Natural killer cell treated with Interleukin-12 subunit alpha and Interleukin-12 subunit beta and Interleukin-15 and Interleukin-18, amount 100 ng/mL, for 72 hours (primary cell): ENCODE results near the gene TEKT1. TPM values are rescaled to one million over a fixed set of nuclear protein-coding genes. Genes with fewer than 3 reads are reported as not detected.
"Not testable (repeated sequence)": the region's sequence is repeated elsewhere in the genome, so short reads cannot be mapped to it uniquely, and the experiment has no call there.

ENCODE experiments used
- ATAC-seq, 2 donors: fragments of 150-1000 bp; cut with Tn5 transposase in 1 of 2; sonication (Bioruptor Pico), chemical (Tn5 transposase) in 1 of 2; 2 replicates each; pipeline ENCODE4 v1.10.0; 2021
- DNase-seq: peaks from one replicate; pipeline ENCODE4 v3.0.0; 2022; ENCODE audit warnings: low spot score
- H3K27ac Mint-ChIP-seq, 2 donors: 1 replicate in 1 of 2; 2 replicates in 1 of 2; pipeline ENCODE4 v1.8.0; 2022; ENCODE audit warnings: mixed read lengths in 2 of 2, mild to moderate bottlenecking in 1 of 2, moderate library complexity in 1 of 2
- H3K27me3 Mint-ChIP-seq, 2 donors: 1 replicate in 1 of 2; 2 replicates in 1 of 2; pipeline ENCODE4 v1.8.0; 2022; ENCODE audit warnings: mixed read lengths in 2 of 2
- H3K36me3 Mint-ChIP-seq: one replicate; pipeline ENCODE4 v1.8.0; 2022; ENCODE audit warnings: mixed read lengths
- H3K4me1 Mint-ChIP-seq, 2 donors: 1 replicate in 1 of 2; 2 replicates in 1 of 2; pipeline ENCODE4 v1.8.0; 2022; ENCODE audit warnings: low read depth in 2 of 2, mixed read lengths in 2 of 2, mild to moderate bottlenecking in 1 of 2
- H3K4me3 Mint-ChIP-seq: one replicate; pipeline ENCODE4 v1.8.0; 2022; ENCODE audit warnings: mixed read lengths
- H3K9me3 Mint-ChIP-seq: 2 replicates; pipeline ENCODE4 v1.8.0; 2022; ENCODE audit warnings: mixed read lengths
- total RNA-seq, 2 donors: library from RNA; stranded (reverse); gene quantifications; one replicate each; pipeline ENCODE4 v1.2.3, GENCODE V29; 2022

The TEKT1 gene
- total RNA-seq = not detected

DNA sequence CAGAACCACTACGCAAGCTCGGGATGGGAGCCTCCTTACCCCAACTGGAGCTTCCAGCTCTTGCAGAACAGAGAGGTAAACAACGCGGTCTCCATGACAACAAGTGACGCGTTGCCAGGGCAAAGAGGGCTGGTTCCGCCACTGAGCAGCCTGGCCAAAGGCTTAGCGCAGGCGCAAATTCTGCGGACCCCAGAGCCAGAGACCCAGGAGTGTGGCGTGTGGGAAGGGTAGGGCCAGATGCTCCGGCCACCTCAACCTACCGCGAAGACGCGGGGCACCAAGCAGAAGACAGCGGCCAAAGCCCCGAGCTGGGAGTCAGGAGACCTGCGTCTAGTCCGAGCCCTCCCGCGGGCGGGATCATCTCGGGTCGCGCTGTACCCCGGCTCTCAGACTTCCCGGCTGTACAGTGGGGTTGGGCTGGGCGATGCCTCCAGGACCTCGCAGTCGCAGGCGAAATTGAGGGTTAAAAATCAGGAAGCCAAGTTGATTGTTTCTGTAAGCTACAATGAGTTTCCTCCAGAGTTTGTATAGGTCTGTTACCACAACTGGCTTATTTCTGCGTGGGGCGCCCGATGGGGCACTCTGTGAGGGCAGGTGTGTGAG is at the start of gene TEKT1:
Gene TEKT1 (minus strand): TSS at position 69 of the 603 bp plus-strand sequence. CDS start 1,353 bp downstream, outside the sequence.
- Mint-ChIP-seq H3K4me1 (peaks cover 7 to 10% of the 10 kb centered on the region in 2 donors), H3K27me3 (peaks cover 38 to 64% of the 10 kb centered on the region in 2 donors), H3K9me3 (no peaks in the 10 kb centered on the region), H3K36me3 (no peaks in the 10 kb centered on the region), H3K4me3 (peak within 1 kb of the TSS; percentile 80), H3K27ac (no peak within 1 kb of the TSS)
- DNase-seq (peak; percentile 62), ATAC-seq (peak; percentile 85 to 87)

DNA sequence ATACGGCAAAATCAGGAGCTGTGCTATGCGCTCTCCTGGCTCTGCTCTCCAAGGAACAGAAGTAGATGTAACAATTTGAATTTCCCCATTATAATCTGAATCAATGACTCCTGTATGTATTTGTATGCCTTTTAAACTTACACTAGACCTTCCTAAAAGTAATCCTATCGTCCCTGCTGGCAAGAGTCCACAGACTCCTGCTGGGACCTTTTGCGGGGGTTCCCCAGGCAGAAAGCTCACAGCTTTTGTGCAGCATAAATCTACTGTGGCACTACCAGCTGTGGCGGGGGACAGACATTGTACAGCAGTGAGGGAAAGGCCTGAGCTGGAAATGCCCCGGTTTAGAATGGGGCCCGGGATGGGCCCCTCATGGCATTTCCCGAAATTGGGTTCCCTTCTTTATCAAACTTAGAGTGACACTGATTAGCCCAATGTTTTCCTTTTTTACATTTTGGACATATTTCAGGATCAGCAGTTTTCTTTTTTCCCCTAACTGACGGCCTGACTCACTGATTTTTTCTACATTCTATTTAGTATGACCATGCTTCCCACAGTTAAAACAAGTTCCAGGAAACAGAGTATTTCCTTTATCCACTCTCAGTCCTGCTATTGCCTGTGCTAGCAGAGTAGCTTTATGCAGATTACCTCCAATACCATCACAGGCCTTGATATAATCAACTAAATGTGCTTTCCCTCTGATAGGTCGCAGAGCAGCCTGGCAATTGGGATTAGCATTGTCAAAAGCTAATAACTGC is 47.9 kb upstream of the TEKT1 start:
- H3K27me3 Mint-ChIP-seq = peaks cover 27 to 33% of the 10 kb centered on the region in 2 donors
- not testable (repeated sequence) for H3K4me1 Mint-ChIP-seq, DNase-seq, H3K27ac Mint-ChIP-seq, H3K9me3 Mint-ChIP-seq, H3K4me3 Mint-ChIP-seq, ATAC-seq
- peaks cover 12% of the 10 kb centered on the region for H3K36me3 Mint-ChIP-seq

DNA sequence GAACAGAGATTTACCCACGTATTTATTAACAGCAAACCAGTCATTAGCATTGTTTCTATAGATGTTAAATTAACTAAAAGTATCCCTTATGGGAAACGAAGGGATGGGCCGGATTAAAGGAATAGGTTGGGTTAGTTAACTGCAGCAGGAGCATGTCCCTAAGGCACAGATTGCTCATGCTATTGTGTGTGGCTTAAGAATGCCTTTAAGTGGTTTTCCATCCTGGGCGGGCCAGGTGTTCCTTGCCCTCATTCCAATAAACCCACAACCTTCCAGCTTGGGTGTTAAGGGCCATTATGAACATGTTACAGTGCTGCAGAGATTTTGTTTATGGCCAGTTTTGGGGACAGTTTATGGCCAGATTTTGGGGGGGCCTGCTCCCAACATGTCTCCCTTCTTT is 43.7 kb upstream of the TEKT1 start:
- not testable (repeated sequence) for DNase-seq, H3K27ac Mint-ChIP-seq, H3K4me1 Mint-ChIP-seq, H3K9me3 Mint-ChIP-seq, ATAC-seq, H3K4me3 Mint-ChIP-seq, H3K36me3 Mint-ChIP-seq
- H3K27me3 Mint-ChIP-seq = peaks cover 18 to 29% of the 10 kb centered on the region in 2 donors

DNA sequence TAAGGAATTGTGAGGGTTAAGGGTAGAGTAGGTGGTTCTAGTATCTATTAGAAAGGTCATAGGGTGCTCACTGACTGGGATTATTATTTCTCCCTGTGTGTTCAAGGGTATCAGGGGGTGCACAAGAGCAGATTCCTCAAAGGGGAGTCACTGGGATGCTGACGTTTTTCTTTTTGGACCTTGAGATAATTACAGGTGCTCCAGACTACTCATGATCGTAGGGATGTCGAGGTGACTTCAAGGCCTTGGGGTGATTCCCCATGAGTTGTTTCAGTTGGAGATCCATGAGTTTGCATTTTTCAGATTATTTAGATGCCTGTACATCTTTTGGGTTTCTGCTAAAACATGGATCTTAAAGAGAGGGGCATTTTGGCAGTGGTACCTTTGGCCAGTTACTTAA is 41.4 kb upstream of the TEKT1 start:
- H3K4me3 Mint-ChIP-seq = no peak overlapping the region
- no peaks in the 10 kb centered on the region for H3K4me1 Mint-ChIP-seq
- no peaks in the 10 kb centered on the region for H3K9me3 Mint-ChIP-seq
- H3K36me3 Mint-ChIP-seq = no peaks in the 10 kb centered on the region
- no peak overlapping the region for H3K27ac Mint-ChIP-seq
- H3K27me3 Mint-ChIP-seq = peaks cover 11 to 24% of the 10 kb centered on the region in 2 donors
- ATAC-seq (no peak), DNase-seq (no peak)

DNA sequence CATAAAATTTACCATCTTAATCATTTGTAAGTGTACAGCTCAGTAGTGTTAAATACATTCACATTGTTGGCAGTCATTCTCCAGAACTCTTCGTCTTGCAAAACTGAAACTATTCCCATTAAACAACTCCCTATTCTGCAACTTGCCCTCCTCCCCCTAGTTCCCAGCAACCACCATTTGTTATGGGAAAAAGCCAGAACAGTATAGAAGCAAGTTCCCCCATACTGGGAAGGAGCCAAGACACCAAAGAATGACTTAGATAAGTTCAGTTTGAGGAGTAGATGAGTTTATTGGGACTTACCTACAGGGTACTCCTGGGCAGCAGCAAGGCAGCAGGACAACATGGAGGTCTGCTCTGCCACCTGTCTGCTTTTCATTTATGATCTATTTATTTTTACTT is 39.3 kb upstream of the TEKT1 start:
- Mint-ChIP-seq H3K36me3 (no peaks in the 10 kb centered on the region), H3K4me3 (no peak overlapping the region), H3K27ac (no peak overlapping the region), H3K27me3 (peaks cover 6 to 14% of the 10 kb centered on the region in 2 donors), H3K9me3 (no peaks in the 10 kb centered on the region), H3K4me1 (no peaks in the 10 kb centered on the region)
- no peak for DNase-seq
- ATAC-seq = no peak

DNA sequence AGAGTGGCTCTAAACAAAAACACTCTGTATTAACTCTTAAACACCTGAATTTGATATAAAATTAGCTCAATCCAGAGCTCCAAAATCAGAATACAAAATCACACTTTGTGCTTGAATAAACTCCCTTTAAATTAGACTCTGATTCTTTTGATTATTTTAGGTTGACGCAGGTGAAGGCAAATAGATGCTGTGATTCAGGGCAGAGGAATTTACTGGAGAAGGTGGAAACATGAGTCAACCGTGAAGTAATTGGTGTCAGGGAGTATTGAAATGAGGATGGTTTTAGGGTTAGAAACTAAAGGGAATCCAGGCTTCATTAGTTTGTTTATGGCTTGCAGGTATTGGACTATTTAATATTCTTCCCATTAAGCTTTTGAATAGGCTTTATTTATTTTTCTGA is 37.1 kb upstream of the TEKT1 start:
- DNase-seq = no peak
- ATAC-seq = no peak
- H3K27ac Mint-ChIP-seq = no peak overlapping the region
- H3K36me3 Mint-ChIP-seq = no peaks in the 10 kb centered on the region
- H3K27me3 Mint-ChIP-seq = peaks cover 16% of the 10 kb centered on the region in 2 donors
- H3K4me1 Mint-ChIP-seq = no peaks in the 10 kb centered on the region
- H3K9me3 Mint-ChIP-seq = no peaks in the 10 kb centered on the region
- no peak overlapping the region for H3K4me3 Mint-ChIP-seq

DNA sequence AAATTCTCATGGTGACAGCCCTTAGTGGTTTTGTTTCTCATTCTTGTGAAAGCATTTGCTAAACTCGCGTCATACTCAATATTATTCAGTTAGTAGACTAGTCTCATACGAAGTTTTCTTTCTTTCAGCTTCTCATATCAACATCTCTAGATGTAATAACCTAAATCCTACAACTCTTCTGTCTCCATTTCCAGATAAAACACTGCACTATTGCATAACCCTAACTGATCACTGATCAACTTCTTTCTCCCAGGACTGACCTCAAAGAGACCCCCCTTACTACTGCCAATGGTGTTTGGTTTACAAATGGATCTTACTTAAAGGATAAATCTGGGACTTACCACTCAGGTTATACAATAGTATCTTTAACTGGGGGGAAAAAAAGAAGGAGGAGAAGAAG is 36.3 kb upstream of the TEKT1 start:
- DNase-seq (no peak), ATAC-seq (no peak)
- Mint-ChIP-seq H3K4me1 (peaks cover under 1% of the 10 kb centered on the region in 2 donors), H3K27me3 (peaks cover 16% of the 10 kb centered on the region in 2 donors), H3K36me3 (no peaks in the 10 kb centered on the region), H3K4me3 (no peak overlapping the region), H3K27ac (no peak overlapping the region), H3K9me3 (no peaks in the 10 kb centered on the region)

DNA sequence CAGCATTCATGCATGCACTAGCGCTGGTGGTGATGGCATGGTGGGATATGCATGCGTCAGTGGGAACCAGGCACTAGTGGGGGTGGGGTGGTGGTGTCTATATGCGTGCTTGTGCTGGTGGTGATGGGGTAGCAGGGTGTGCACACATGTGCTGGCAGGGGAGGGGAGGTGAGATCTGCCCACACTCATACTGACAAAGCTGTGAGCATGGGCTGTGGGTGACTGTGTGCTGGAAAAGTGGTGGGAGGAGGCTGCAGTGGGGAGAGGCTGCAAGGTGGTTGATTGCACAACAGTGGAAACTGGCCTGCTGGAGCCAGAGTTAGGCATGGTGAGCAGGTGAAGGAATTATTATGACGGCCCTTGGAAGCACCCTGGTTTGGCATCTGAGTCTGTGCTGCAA is 31.3 kb upstream of the TEKT1 start:
- peaks cover 8% of the 10 kb centered on the region in 2 donors for H3K4me1 Mint-ChIP-seq
- peak overlapping the region; percentile 46 to 68 for H3K27ac Mint-ChIP-seq
- peaks cover 10 to 12% of the 10 kb centered on the region in 2 donors for H3K27me3 Mint-ChIP-seq
- ATAC-seq (peak; percentile 81), DNase-seq (no peak)
- no peaks in the 10 kb centered on the region for H3K36me3 Mint-ChIP-seq
- H3K4me3 Mint-ChIP-seq = peak overlapping the region; percentile 21
- no peaks in the 10 kb centered on the region for H3K9me3 Mint-ChIP-seq

DNA sequence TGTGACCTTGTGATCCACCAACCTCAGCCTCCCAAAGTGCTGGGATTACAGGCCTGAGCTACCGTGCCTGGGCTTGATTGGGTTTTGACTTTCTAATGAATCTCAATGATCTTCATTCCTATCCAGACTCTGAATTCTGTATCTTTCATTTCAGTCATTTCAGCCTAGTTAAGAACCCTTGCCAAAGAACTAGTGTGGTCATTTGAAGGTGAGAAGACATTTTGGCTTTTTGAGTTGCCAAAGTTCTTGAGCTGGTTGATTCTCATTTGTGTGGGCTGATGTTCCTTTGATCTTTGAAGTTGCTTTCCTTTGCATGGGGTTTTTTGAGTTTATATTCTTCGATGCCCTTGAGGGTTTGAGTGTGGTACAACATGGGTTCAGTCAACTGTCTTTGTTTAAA is 30.6 kb upstream of the TEKT1 start:
- Mint-ChIP-seq H3K4me1 (peaks cover 8% of the 10 kb centered on the region in 2 donors), H3K4me3 (peak overlapping the region; percentile 21), H3K9me3 (no peaks in the 10 kb centered on the region), H3K36me3 (no peaks in the 10 kb centered on the region), H3K27ac (peak overlapping the region; percentile 46 to 68), H3K27me3 (peaks cover 10 to 12% of the 10 kb centered on the region in 2 donors)
- ATAC-seq (no peak), DNase-seq (no peak)

DNA sequence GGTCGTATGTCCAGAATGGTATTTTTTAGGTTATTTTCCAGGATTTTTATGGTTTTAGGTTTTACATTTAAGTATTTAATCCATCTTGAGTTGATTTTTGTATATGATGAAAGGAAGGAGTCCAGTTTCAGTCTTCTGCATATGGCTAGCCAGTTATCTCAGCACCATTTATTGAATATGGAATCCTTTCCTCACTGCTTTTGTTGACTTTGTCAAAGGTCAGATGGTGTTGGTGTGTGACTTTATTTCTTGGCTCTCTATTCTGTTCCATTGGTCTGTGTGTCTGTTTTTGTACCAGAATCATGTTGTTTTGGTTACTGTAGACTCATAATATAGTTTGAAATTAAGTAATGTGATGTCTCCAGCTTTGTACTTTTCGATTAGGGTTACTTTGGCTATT is 26.4 kb upstream of the TEKT1 start:
- no peaks in the 10 kb centered on the region for H3K36me3 Mint-ChIP-seq
- H3K27ac Mint-ChIP-seq = no peak overlapping the region
- peaks cover 0 to 11% of the 10 kb centered on the region in 2 donors for H3K27me3 Mint-ChIP-seq
- H3K4me1 Mint-ChIP-seq = peaks cover 8% of the 10 kb centered on the region in 2 donors
- ATAC-seq (no peak), DNase-seq (no peak)
- H3K9me3 Mint-ChIP-seq = no peaks in the 10 kb centered on the region
- no peak overlapping the region for H3K4me3 Mint-ChIP-seq

DNA sequence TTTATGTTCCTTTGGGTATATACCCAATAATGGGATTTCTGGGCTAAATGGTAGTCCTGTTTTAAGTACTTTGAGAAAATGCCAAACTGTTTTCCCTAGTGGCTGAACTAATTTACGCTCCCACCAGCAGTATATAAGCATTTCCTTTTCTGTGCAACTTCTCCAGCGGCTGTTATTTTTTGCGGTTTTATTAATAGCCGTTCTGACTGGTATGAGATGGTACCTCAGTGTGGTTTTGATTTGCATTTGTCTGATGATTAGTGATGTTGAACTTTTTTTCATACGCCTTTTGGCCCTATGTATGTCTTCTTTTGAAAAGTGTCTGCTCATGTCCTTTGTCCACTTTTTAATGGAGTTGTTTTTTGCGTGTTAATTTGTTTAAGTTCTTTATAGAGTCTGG is 25.8 kb upstream of the TEKT1 start:
- Mint-ChIP-seq H3K27me3 (peaks cover 0 to 13% of the 10 kb centered on the region in 2 donors), H3K4me3 (no peak overlapping the region), H3K27ac (no peak overlapping the region), H3K4me1 (peaks cover 2 to 3% of the 10 kb centered on the region in 2 donors), H3K36me3 (no peaks in the 10 kb centered on the region), H3K9me3 (no peaks in the 10 kb centered on the region)
- ATAC-seq (no peak), DNase-seq (no peak)

DNA sequence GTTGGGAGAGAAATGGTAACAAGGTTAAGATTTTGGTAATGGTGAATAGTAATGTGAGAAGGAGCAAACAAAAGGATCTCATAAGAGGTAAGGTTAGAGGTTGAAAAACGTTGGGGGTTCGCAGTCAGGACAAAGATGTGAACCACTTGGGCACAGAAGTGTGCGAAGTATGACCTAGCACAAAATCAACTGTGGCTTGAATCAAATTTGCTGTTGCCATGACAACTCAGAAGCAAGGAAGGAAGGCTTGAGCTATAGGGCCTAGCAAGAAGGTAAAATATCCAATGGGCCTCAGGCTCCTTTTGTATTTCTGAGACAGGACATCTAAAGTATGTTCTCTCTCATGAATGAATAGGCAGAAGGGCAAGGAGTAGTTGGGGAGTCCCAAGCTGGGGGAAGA is 24.5 kb upstream of the TEKT1 start:
- no peak overlapping the region for H3K27ac Mint-ChIP-seq
- no peaks in the 10 kb centered on the region for H3K9me3 Mint-ChIP-seq
- ATAC-seq = no peak
- DNase-seq = no peak
- no peaks in the 10 kb centered on the region for H3K4me1 Mint-ChIP-seq
- peaks cover 0 to 10% of the 10 kb centered on the region in 2 donors for H3K27me3 Mint-ChIP-seq
- no peaks in the 10 kb centered on the region for H3K36me3 Mint-ChIP-seq
- no peak overlapping the region for H3K4me3 Mint-ChIP-seq

DNA sequence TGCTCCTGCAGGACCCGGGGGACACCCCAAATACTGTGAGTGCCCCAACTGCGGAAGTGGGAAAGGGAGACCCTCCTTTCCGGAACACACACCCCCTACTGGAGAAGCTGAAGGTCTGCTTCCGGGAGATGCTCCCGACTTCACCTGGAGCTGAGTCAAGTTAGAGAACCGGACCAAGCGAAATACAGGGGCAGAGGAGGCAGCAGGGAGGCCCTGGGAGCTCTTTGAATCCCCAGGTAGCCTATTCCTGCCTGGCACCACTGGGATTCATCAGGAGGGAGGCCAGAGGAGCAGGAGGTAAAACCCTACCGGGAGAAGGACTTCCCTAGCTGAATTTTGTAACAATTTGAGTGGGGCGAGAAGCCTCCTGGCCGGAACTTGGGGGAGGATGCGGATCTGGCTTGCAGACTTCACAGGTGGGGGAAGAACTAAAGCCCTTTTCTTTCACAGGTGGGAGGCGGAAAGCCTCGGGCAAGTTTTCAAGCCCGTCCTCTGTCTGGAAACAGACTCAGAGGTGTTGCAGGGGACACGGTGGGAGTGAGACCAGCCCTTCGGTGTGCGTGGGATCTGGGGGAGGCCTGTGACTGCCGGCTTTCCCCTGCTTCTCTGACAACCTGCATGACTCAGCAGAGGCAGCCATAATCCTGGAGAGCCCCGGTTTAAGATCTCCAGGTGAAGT is 22.4 kb upstream of the TEKT1 start:
- Mint-ChIP-seq H3K4me1 (no peaks in the 10 kb centered on the region), H3K27ac (peak overlapping the region; percentile 45 to 66), H3K9me3 (no peaks in the 10 kb centered on the region), H3K4me3 (peak overlapping the region; percentile 79), H3K27me3 (peaks cover 8% of the 10 kb centered on the region in 2 donors), H3K36me3 (no peaks in the 10 kb centered on the region)
- ATAC-seq = no peak
- no peak for DNase-seq
